ENCODE measurements around the gene AGXT.

DNA sequence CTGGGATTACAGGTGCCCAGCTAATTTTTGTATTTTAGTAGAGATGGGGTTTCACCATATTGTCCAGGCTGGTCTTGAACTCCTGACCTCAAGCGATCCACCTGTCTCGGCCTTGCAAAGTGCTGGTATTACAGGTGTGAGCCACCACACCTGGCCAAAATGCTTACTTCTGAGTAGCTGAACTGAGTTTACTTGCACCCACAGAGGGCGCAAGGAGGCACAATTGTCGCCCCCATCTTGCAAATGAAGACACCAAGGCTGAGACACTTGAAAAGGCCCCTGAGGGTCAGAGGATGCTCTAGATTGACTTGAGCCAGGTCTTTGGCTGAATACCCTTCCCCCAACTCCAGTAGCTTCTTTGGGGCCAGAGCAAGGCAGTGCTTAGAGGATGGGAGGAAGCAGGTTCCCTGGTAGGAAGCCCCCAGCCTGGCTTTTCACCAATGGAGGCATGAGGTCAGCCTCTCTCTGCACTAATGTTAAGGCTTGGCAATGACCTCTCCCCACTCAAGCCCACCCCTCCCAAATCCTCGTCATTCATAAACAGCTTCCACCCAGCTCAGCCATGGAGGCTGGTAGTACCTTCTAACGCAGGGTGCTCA lies 34.1 kb upstream of the AGXT start:
- TF ChIP-seq, protein P1, sequence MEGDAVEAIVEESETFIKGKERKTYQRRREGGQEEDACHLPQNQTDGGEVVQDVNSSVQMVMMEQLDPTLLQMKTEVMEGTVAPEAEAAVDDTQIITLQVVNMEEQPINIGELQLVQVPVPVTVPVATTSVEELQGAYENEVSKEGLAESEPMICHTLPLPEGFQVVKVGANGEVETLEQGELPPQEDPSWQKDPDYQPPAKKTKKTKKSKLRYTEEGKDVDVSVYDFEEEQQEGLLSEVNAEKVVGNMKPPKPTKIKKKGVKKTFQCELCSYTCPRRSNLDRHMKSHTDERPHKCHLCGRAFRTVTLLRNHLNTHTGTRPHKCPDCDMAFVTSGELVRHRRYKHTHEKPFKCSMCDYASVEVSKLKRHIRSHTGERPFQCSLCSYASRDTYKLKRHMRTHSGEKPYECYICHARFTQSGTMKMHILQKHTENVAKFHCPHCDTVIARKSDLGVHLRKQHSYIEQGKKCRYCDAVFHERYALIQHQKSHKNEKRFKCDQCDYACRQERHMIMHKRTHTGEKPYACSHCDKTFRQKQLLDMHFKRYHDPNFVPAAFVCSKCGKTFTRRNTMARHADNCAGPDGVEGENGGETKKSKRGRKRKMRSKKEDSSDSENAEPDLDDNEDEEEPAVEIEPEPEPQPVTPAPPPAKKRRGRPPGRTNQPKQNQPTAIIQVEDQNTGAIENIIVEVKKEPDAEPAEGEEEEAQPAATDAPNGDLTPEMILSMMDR (conservative IDR thresholded peaks at IDR 0.05), result no peak
- TF ChIP-seq ZFX (IDR thresholded peaks at IDR 0.05), result no peak

Measured in C4-2B (cell line).